K562 (cell line): Measurements from ENCODE around the gene FOXO3. TPM values are rescaled to one million over a fixed set of nuclear protein-coding genes. Genes with fewer than 3 reads are reported as not detected.

ENCODE experiments used
- ARID1B ChIP-seq: fragments of 450-650 bp; IDR thresholded peaks from 2 replicates; pipeline ENCODE4 v1.6.1; 2016; ENCODE audit warnings: antibody characterized with exemption, mild to moderate bottlenecking, inconsistent platforms
- ATF3 ChIP-seq, 2 experiments: fragments of 450-650 bp in 1 of 2; sonication (generic) in 1 of 2; formaldehyde crosslinking in 1 of 2; IDR thresholded peaks in 1 of 2; conservative IDR thresholded peaks in 1 of 2; 2 replicates each; pipeline versions ENCODE4 v1.6.1 to v1.8.1; 2016 to 2023; ENCODE audit warnings: mild to moderate bottlenecking in 2 of 2, moderate library complexity in 2 of 2, inconsistent platforms in 1 of 2, missing genetic modification reagents in 1 of 2
- E2F5 ChIP-seq: sonication (generic); formaldehyde crosslinking; IDR thresholded peaks from 2 replicates; pipeline ENCODE4 v1.8.0; 2022; ENCODE audit warnings: mild to moderate bottlenecking, missing genetic modification reagents
- IRF2 ChIP-seq: sonication (generic); formaldehyde crosslinking; IDR thresholded peaks from 2 replicates; pipeline ENCODE4 v1.8.1; 2022; ENCODE audit warnings: mild to moderate bottlenecking, missing genetic modification reagents
- MAZ ChIP-seq, 2 experiments: fragments of 450-650 bp in 1 of 2; sonication (generic) in 1 of 2; formaldehyde crosslinking; IDR thresholded peaks in 1 of 2; conservative IDR thresholded peaks in 1 of 2; 2 replicates each; pipeline versions ENCODE4 v1.4.0 to v1.5.0; 2020; ENCODE audit warnings: mild to moderate bottlenecking in 1 of 2, missing genetic modification reagents in 1 of 2
- NBN ChIP-seq: fragments of 450-650 bp; IDR thresholded peaks from 2 replicates; pipeline ENCODE4 v1.6.1; 2016; ENCODE audit warnings: low read depth, mild to moderate bottlenecking
- RBM22 ChIP-seq: fragments of 200-400 bp; formaldehyde crosslinking; IDR thresholded peaks from 2 replicates; pipeline ENCODE4 v1.6.1; 2018; ENCODE audit warnings: low read length, low read depth; ENCODE audit not compliant: poor library complexity, severe bottlenecking
- RERE ChIP-seq: sonication (generic); formaldehyde crosslinking; IDR thresholded peaks from 2 replicates; pipeline ENCODE4 v1.8.0; 2023; ENCODE audit warnings: missing genetic modification reagents, mild to moderate bottlenecking, borderline replicate concordance
- SP1 ChIP-seq: sonication (generic); formaldehyde crosslinking; IDR thresholded peaks from 2 replicates; pipeline ENCODE4 v1.8.1; 2022; ENCODE audit warnings: mild to moderate bottlenecking, missing genetic modification reagents
- TCF7L2 ChIP-seq: fragments of 150-350 bp; IDR thresholded peaks from 2 replicates; pipeline ENCODE4 v1.6.1; 2016; ENCODE audit warnings: low read depth, mild to moderate bottlenecking, low read length, moderate library complexity
- TOE1 ChIP-seq, 2 experiments: fragments of 450-650 bp in 1 of 2; sonication (generic) in 1 of 2; formaldehyde crosslinking in 1 of 2; IDR thresholded peaks; 2 replicates each; pipeline versions ENCODE4 v1.7.1 to v1.8.0; 2016 to 2022; ENCODE audit warnings: borderline replicate concordance in 2 of 2, mild to moderate bottlenecking in 2 of 2, antibody characterized with exemption in 1 of 2, inconsistent platforms in 1 of 2, low read depth in 1 of 2, missing genetic modification reagents in 1 of 2, moderate library complexity in 1 of 2
- ZBTB8A ChIP-seq: fragments of 450-650 bp; IDR thresholded peaks from 2 replicates; pipeline ENCODE4 v1.6.1; 2018; ENCODE audit warnings: mild to moderate bottlenecking, moderate library complexity; ENCODE audit not compliant: partially characterized antibody
- ZBTB9 ChIP-seq: fragments of 450-650 bp; formaldehyde crosslinking; IDR thresholded peaks from 2 replicates; pipeline ENCODE4 v1.4.0; 2020; ENCODE audit warnings: mild to moderate bottlenecking, moderate library complexity
- ZNF384 ChIP-seq: IDR thresholded peaks from 2 replicates; pipeline ENCODE4 v1.6.1; 2012; ENCODE audit warnings: low read depth, low read length, improper control_type of control experiment
- ZNF589 ChIP-seq: fragments of 200-800 bp; sonication (Bioruptor generic); IDR thresholded peaks from 2 replicates; pipeline ENCODE4 v1.6.1; 2016; ENCODE audit warnings: low read depth, missing genetic modification characterization, missing compliant biosample characterization
- ZNF766 ChIP-seq: fragments of 200-800 bp; sonication (Bioruptor generic); conservative IDR thresholded peaks from 2 replicates; pipeline ENCODE4 v1.6.1; 2016; ENCODE audit warnings: missing genetic modification characterization, missing compliant biosample characterization
- polyA plus RNA-seq, 8 experiments: library from polyadenylated mRNA; depleted of rRNA in 4 of 8; stranded (reverse) in 5 of 8; unstranded in 3 of 8; fragments of >200 nt; fragmentation: Nextera tagmentation in 2 of 8; fragmentation: Illumina TruSeq in 1 of 8; extraction: Ambion mirVana in 2 of 8; extraction: Trizol in 1 of 8; gene quantifications; 2 replicates each; pipeline versions ENCODE4 v1.2.1 to v1.2.3, GENCODE V29; 2011 to 2014; ENCODE audit warnings: inconsistent platforms in 1 of 8, missing spikeins in 1 of 8
- total RNA-seq, 7 experiments: library from RNA; depleted of rRNA in 6 of 7; stranded (reverse); fragments of >200 nt in 6 of 7; fragmentation: Illumina TruSeq in 2 of 7; extraction: Trizol in 2 of 7; gene quantifications; 2 replicates each; pipeline versions ENCODE4 v1.2.1 to v1.2.3, GENCODE V29; 2011 to 2021; ENCODE audit warnings: low replicate concordance in 1 of 7

FOXO3 gene
- total and polyA plus RNA-seq, 9 of the 15 experiments (the other 6 are each of a cell fraction or from before 2014, with no cell fraction given), result 3.0 to 14.6 (median 6.0) TPM

- TF ChIP-seq NBN (peak; percentile 85), ZNF384 (no peak), ATF3 (IDR thresholded peaks at IDR 0.05) (no peak), ATF3 (CRISPR knock-in tag; conservative IDR thresholded peaks at IDR 0.05) (no peak), ZNF589 (CRISPR knock-in tag) (peak; percentile 90), ZBTB8A (no peak), TCF7L2 (no peak), RERE (CRISPR knock-in tag) (no peak), TOE1 (IDR thresholded peaks at IDR 0.05; ENCODE audit: borderline replicate concordance) (no peak), TOE1 (CRISPR knock-in tag; IDR thresholded peaks at IDR 0.05; ENCODE audit: borderline replicate concordance, low read depth) (0 out of 2 replicates have a peak, but pooled peaks have one; percentile 72), RBM22 (no peak), SP1 (CRISPR knock-in tag) (peak; percentile 30), ZBTB9 (CRISPR knock-in tag) (peak; percentile 73; the same call in 1 of the 2 replicates), MAZ (CRISPR knock-in tag; conservative IDR thresholded peaks at IDR 0.05 in 1 of 2, IDR thresholded peaks at IDR 0.05 in 1 of 2) (peak; percentile 71 to 77), IRF2 (no peak), E2F5 (CRISPR knock-in tag) (no peak), ZNF766 (CRISPR knock-in tag) (peak; percentile 77; the same call in 1 of the 2 replicates), ARID1B (peak; percentile 98)
Measured at GRCh38 chr6:108559097-108559883, 1.4 kb upstream of the FOXO3 start (continued).
